HUES48 (cell line): ENCODE measurements around the gene LY6G6D.

ENCODE experiments used
- H3K27ac ChIP-seq: one replicate; pipeline ENCODE4 v1.7.0; 2013; ENCODE audit warnings: low read depth, low read length, inconsistent platforms
- H3K27me3 ChIP-seq: 2 replicates; pipeline ENCODE4 v1.6.1; 2013; ENCODE audit warnings: mild to moderate bottlenecking, low read length; ENCODE audit not compliant: control insufficient read depth, insufficient read depth
- H3K36me3 ChIP-seq: 2 replicates; pipeline ENCODE4 v1.6.1; 2013; ENCODE audit warnings: low read length; ENCODE audit not compliant: control insufficient read depth, insufficient read depth
- H3K4me1 ChIP-seq: 2 replicates; pipeline ENCODE4 v1.6.1; 2013; ENCODE audit warnings: mild to moderate bottlenecking, low read length; ENCODE audit not compliant: control insufficient read depth, insufficient read depth
- H3K4me3 ChIP-seq: 2 replicates; pipeline ENCODE4 v1.5.1; 2013; ENCODE audit warnings: mild to moderate bottlenecking, low read depth, low read length
- H3K9ac ChIP-seq: 2 replicates; pipeline ENCODE4 v1.6.1; 2013; ENCODE audit warnings: mild to moderate bottlenecking, low read depth, low read length, moderate library complexity
- H3K9me3 ChIP-seq: 2 replicates; pipeline ENCODE4 v1.6.1; 2013; ENCODE audit warnings: low read length; ENCODE audit not compliant: control insufficient read depth, insufficient read depth

The LY6G6D gene

GRCh38 chr6:31737991-31738979, 23.1 kb downstream of the LY6G6D start:
- peaks cover 34% of the 10 kb centered on the region for H3K4me1 ChIP-seq
- H3K4me3 ChIP-seq, result peak overlapping the region; percentile 3; the same call in 1 of the 2 replicates
- peak overlapping the region; percentile 92 for H3K27ac ChIP-seq

DNA sequence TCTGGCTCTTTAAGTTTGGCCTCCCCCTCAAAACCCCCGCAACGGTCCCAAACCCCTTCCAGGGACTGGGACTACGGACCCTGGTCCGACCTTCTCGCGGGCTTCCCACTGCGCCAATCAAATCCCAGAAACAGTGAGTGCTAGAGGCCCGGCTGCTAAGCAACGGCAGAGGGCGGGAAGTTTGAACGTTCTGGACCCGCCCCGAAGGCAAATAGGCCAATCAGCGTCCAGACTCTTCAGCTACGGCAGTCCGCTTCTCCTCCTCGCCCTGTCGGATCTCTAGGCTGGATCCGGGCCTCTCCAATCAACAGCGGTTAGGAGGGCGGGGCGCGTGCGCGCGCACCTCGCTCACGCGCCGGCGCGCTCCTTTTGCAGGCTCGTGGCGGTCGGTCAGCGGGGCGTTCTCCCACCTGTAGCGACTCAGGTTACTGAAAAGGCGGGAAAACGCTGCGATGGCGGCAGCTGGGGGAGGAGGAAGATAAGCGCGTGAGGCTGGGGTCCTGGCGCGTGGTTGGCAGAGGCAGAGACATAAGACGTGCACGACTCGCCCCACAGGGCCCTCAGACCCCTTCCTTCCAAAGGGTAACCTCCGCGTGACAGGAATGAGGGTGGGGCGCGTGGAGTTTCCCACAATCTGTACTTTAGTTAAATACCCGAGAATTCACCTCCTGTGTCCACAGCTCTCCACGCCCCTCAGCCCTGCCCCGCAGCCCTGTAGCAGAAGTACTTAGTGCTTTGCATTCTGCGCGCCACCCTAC, 24.7 kb downstream of the LY6G6D start, which contains the start of gene MSH5:
MSH5 (plus strand) TSS at position 367 of the 758 bp plus-strand sequence. CDS start 462 bp downstream, outside the sequence.
- Histone ChIP-seq H3K36me3 (peaks cover 11% of the 10 kb centered on the region), H3K4me1 (peaks cover 28% of the 10 kb centered on the region), H3K9me3 (no peaks in the 10 kb centered on the region), H3K4me3 (peak within 1 kb of the TSS; percentile 60), H3K9ac (peak within 1 kb of the TSS; percentile 97), H3K27ac (peak within 1 kb of the TSS; percentile 87), H3K27me3 (no peaks in the 10 kb centered on the region)

More at GRCh38 chr6:31737991-31738979, 23.1 kb downstream of the LY6G6D start:
- no peaks in the 10 kb centered on the region for H3K9me3 ChIP-seq
- 0 out of 2 replicates have a peak overlapping the region, but pooled peaks have one; percentile 4 for H3K9ac ChIP-seq
- H3K27me3 ChIP-seq, result no peaks in the 10 kb centered on the region
- H3K36me3 ChIP-seq, result peaks cover 23% of the 10 kb centered on the region

- Histone ChIP-seq H3K9me3 (no peaks in the 10 kb centered on the region), H3K27ac (peak overlapping the region; percentile 86), H3K4me1 (peaks cover 28% of the 10 kb centered on the region), H3K9ac (peak overlapping the region; percentile 97), H3K4me3 (peak overlapping the region; percentile 59), H3K27me3 (no peaks in the 10 kb centered on the region), H3K36me3 (peaks cover 11% of the 10 kb centered on the region)
These were observed 25.5 kb downstream of the LY6G6D start for GRCh38 chr6:31740397-31741223.

- Histone ChIP-seq H3K36me3 (peaks cover 11% of the 10 kb centered on the region), H3K4me1 (peaks cover 25% of the 10 kb centered on the region), H3K4me3 (no peak overlapping the region), H3K9me3 (no peaks in the 10 kb centered on the region), H3K9ac (no peak overlapping the region), H3K27ac (no peak overlapping the region), H3K27me3 (no peaks in the 10 kb centered on the region)
These were observed 26.7 kb downstream of the LY6G6D start for GRCh38 chr6:31741815-31742214.

GRCh38 chr6:31742894-31743293, 27.7 kb downstream of the LY6G6D start:
- Histone ChIP-seq H3K4me3 (no peak overlapping the region), H3K9me3 (no peaks in the 10 kb centered on the region), H3K9ac (no peak overlapping the region), H3K27ac (no peak overlapping the region), H3K4me1 (peaks cover 19% of the 10 kb centered on the region), H3K36me3 (peaks cover 21% of the 10 kb centered on the region), H3K27me3 (no peaks in the 10 kb centered on the region)

DNA sequence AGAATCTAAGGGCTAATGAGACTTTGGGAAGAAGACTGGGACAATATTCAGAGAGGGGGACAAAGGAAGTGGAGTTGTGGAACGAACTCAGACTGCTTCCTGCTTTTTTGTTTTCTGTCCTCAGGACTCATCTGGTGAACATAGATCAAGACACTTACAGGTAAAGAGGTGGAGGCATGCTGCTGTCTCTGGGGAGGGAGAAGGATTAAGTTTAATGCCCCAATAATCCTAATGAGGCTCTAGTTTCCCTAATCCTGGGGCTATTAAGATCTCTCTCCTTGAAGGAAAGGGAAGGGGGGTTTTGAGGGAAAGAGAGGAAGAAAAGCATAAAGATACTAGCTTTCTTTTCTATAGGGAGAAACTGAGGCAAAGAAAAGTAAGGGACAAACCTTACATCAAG, 29.3 kb downstream of the LY6G6D start:
- no peak overlapping the region for H3K9ac ChIP-seq
- no peak overlapping the region for H3K4me3 ChIP-seq
- peaks cover 5% of the 10 kb centered on the region; the same call in 1 of the 2 replicates for H3K4me1 ChIP-seq
- H3K27ac ChIP-seq, result no peak overlapping the region
- H3K36me3 ChIP-seq, result peaks cover 23% of the 10 kb centered on the region
- H3K9me3 ChIP-seq, result no peaks in the 10 kb centered on the region
- no peaks in the 10 kb centered on the region for H3K27me3 ChIP-seq

GRCh38 chr6:31749301-31750036, 34.3 kb downstream of the LY6G6D start:
- H3K9ac ChIP-seq, result no peak overlapping the region
- no peak overlapping the region for H3K27ac ChIP-seq
- H3K27me3 ChIP-seq, result no peaks in the 10 kb centered on the region
- H3K9me3 ChIP-seq, result no peaks in the 10 kb centered on the region
- no peak overlapping the region for H3K4me3 ChIP-seq
- H3K36me3 ChIP-seq, result peaks cover 12% of the 10 kb centered on the region
- no peaks in the 10 kb centered on the region for H3K4me1 ChIP-seq

GRCh38 chr6:31750411-31751022, 35.4 kb downstream of the LY6G6D start:
- peaks cover 12% of the 10 kb centered on the region for H3K36me3 ChIP-seq
- no peak overlapping the region for H3K27ac ChIP-seq
- H3K9me3 ChIP-seq, result no peaks in the 10 kb centered on the region
- no peak overlapping the region for H3K9ac ChIP-seq
- H3K4me1 ChIP-seq, result no peaks in the 10 kb centered on the region
- H3K27me3 ChIP-seq, result no peaks in the 10 kb centered on the region
- no peak overlapping the region for H3K4me3 ChIP-seq

DNA sequence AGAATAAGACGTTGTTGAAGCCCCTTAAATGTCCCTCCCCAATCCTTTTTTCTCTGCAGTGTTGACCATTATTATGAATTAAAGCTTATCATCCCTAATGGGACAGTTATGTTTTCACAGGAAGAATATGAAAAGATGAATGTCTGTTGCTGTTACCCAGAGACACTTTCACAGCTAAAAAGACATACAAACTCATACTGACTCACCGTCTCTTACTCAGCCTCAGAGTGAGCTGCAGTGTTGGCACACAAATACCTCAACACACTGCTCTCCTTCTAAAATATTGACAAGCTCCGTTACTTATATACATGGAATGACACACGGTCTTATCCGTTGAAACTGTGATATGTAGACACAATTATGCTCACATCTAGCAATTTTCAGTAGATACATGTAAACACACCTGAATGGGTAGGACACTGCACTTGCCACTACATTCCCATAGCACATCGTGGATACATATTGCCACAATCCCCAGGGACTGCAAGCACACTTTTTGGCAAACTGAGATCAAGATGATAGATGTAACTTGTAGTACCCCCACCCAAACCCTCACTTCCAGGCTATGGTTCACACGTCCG, 37.7 kb downstream of the LY6G6D start:
- no peaks in the 10 kb centered on the region for H3K27me3 ChIP-seq
- H3K9ac ChIP-seq, result no peak overlapping the region
- no peaks in the 10 kb centered on the region for H3K9me3 ChIP-seq
- no peak overlapping the region for H3K4me3 ChIP-seq
- H3K27ac ChIP-seq, result no peak overlapping the region
- H3K4me1 ChIP-seq, result no peaks in the 10 kb centered on the region
- peaks cover 3% of the 10 kb centered on the region for H3K36me3 ChIP-seq
